ENCODE measurements around the gene KRTAP1-3. TPM values are rescaled to one million over a fixed set of nuclear protein-coding genes. Genes with fewer than 3 reads are reported as not detected.

Gene KRTAP1-3
- polyA plus RNA-seq, 1 donor (not counting 4 experiments of a cell fraction or from before 2014, with no cell fraction given), result not detected

DNA sequence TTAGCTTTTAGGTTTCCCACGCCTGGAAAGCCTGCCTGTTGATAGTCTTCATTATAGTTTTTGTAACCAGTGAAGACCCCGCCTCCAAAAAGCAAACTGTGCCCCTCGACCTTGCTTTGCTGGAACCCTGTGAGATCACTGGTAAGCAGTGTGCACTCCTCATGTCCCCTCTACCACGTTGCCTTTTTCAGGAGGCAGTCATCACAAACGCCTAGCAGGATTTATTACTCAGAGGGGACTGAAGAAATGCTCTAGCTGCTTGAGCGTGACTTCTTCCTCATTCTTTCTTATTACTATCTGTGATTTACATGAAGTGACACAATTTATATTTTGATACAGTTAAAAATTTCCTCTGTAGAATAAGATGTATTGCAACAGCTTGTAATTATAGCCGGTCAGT, 19.2 kb downstream of the KRTAP1-3 start:
- dilution Hi-C loops (cut with MboI; ENCODE audit: extremely low pct_ligation_motif_present, low sequenced_read_pairs), result no loop called here

DNA sequence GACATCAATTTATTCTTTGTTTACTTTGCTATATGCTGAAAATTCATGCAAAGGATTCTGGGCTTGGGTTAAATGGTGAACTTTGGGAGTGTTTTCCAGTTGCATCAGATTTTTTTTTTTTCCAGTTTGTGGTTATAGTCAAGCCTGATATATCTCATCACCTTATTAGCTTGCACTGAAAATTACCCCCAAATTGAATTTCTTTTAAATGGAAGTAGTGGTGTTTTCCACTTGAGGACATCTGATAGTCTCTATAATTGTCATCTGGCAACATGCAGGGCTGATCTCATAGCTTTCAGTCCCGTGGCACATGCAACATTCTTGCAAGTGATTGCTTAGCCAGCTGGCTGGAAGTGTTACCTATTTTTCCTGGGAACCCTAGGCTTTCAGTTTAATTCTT, 21.1 kb downstream of the KRTAP1-3 start:
- Histone ChIP-seq H3K27ac (ENCODE audit: control insufficient read depth, insufficient read depth, low read length) (no peak overlapping the region), H2AFZ (ENCODE audit: control insufficient read depth, low read length) (no peak overlapping the region), H3K9ac (ENCODE audit: control insufficient read depth, extremely low read depth, insufficient read depth, low read length) (no peak overlapping the region), H3K79me2 (ENCODE audit: control insufficient read depth, insufficient read depth, low read length) (no peaks in the 10 kb centered on the region), H3K36me3 (ENCODE audit: control insufficient read depth in 2 of 2, extremely low read depth in 1 of 2, insufficient read depth in 2 of 2, low read length in 2 of 2) (no peaks in the 10 kb centered on the region), H3K9me1 (ENCODE audit: control insufficient read depth, extremely low read depth, insufficient read depth, low read length) (no peaks in the 10 kb centered on the region), H3K4me3 (ENCODE audit: control insufficient read depth in 2 of 3, extremely low read depth in 1 of 3, insufficient read depth in 2 of 3, low read depth in 1 of 3, low read length in 3 of 3) (no peak overlapping the region), H3K27me3 (ENCODE audit: control insufficient read depth, extremely low read depth, insufficient read depth, low read length) (no peaks in the 10 kb centered on the region), H3K9me3 (ENCODE audit: control insufficient read depth, low read depth, low read length) (no peaks in the 10 kb centered on the region), H3K4me1 (ENCODE audit: control insufficient read depth, extremely low read depth, insufficient read depth, low read length) (no peaks in the 10 kb centered on the region), H4K20me1 (ENCODE audit: control insufficient read depth, extremely low read depth, insufficient read depth, low read length) (no peaks in the 10 kb centered on the region), H3K4me2 (ENCODE audit: control insufficient read depth, extremely low read depth, insufficient read depth, low read depth, low read length) (no peak overlapping the region)
- DNase-seq (ENCODE audit: low read depth, low spot score) (no peak), FAIRE-seq (no peak)
- TF ChIP-seq, protein P1, sequence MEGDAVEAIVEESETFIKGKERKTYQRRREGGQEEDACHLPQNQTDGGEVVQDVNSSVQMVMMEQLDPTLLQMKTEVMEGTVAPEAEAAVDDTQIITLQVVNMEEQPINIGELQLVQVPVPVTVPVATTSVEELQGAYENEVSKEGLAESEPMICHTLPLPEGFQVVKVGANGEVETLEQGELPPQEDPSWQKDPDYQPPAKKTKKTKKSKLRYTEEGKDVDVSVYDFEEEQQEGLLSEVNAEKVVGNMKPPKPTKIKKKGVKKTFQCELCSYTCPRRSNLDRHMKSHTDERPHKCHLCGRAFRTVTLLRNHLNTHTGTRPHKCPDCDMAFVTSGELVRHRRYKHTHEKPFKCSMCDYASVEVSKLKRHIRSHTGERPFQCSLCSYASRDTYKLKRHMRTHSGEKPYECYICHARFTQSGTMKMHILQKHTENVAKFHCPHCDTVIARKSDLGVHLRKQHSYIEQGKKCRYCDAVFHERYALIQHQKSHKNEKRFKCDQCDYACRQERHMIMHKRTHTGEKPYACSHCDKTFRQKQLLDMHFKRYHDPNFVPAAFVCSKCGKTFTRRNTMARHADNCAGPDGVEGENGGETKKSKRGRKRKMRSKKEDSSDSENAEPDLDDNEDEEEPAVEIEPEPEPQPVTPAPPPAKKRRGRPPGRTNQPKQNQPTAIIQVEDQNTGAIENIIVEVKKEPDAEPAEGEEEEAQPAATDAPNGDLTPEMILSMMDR (optimal IDR thresholded peaks at IDR 0.05 in 1 of 3, IDR thresholded peaks at IDR 0.05 in 1 of 3, conservative IDR thresholded peaks at IDR 0.05 in 1 of 3; ENCODE audit: extremely low read depth in 1 of 3, insufficient read depth in 2 of 3, low read length in 3 of 3), result no peak
- TF ChIP-seq EZH2 (IDR thresholded peaks at IDR 0.05; ENCODE audit: low read length), result no peak
- dilution Hi-C loops (cut with MboI; ENCODE audit: extremely low pct_ligation_motif_present, low sequenced_read_pairs), result no loop called here

More for the DNA sequence above, 19.2 kb downstream of the KRTAP1-3 start:
- DNase-seq (ENCODE audit: low read depth, low spot score) (no peak), FAIRE-seq (no peak)
- Histone ChIP-seq H2AFZ (ENCODE audit: control insufficient read depth, low read length) (no peak overlapping the region), H3K79me2 (ENCODE audit: control insufficient read depth, insufficient read depth, low read length) (no peaks in the 10 kb centered on the region), H3K9me3 (ENCODE audit: control insufficient read depth, low read depth, low read length) (no peaks in the 10 kb centered on the region), H3K4me2 (ENCODE audit: control insufficient read depth, extremely low read depth, insufficient read depth, low read depth, low read length) (no peak overlapping the region), H3K4me3 (ENCODE audit: control insufficient read depth in 2 of 3, extremely low read depth in 1 of 3, insufficient read depth in 2 of 3, low read depth in 1 of 3, low read length in 3 of 3) (no peak overlapping the region), H3K9me1 (ENCODE audit: control insufficient read depth, extremely low read depth, insufficient read depth, low read length) (no peaks in the 10 kb centered on the region), H3K4me1 (ENCODE audit: control insufficient read depth, extremely low read depth, insufficient read depth, low read length) (no peaks in the 10 kb centered on the region), H3K9ac (ENCODE audit: control insufficient read depth, extremely low read depth, insufficient read depth, low read length) (no peak overlapping the region), H4K20me1 (ENCODE audit: control insufficient read depth, extremely low read depth, insufficient read depth, low read length) (no peaks in the 10 kb centered on the region), H3K27me3 (ENCODE audit: control insufficient read depth, extremely low read depth, insufficient read depth, low read length) (no peaks in the 10 kb centered on the region), H3K27ac (ENCODE audit: control insufficient read depth, insufficient read depth, low read length) (no peak overlapping the region), H3K36me3 (ENCODE audit: control insufficient read depth in 2 of 2, extremely low read depth in 1 of 2, insufficient read depth in 2 of 2, low read length in 2 of 2) (no peaks in the 10 kb centered on the region)
- TF ChIP-seq, protein P1 (optimal IDR thresholded peaks at IDR 0.05 in 1 of 3, IDR thresholded peaks at IDR 0.05 in 1 of 3, conservative IDR thresholded peaks at IDR 0.05 in 1 of 3; ENCODE audit: extremely low read depth in 1 of 3, insufficient read depth in 2 of 3, low read length in 3 of 3), result no peak
- no peak for TF ChIP-seq EZH2 (IDR thresholded peaks at IDR 0.05; ENCODE audit: low read length)

Data from keratinocyte (primary cell).